RWPE1 (cell line): ENCODE measurements around the gene CALN1.

ENCODE experiments used
- CTCF ChIA-PET: fragments of 350-600 bp; sonication (Branson Sonifier 250); formaldehyde crosslinking; extraction: SDS; loops from one replicate; lab custom pipeline; 2021; lab: Yijun Ruan, JAX
- POLR2A ChIA-PET: fragments of 400-600 bp; formaldehyde crosslinking; extraction: SDS; loops from one replicate; lab custom pipeline; 2020; ENCODE audit warnings: antibody characterized with exemption; ENCODE audit not compliant: low non-redundant PET; lab: Yijun Ruan, JAX
- DNase-seq: peaks from one replicate; pipeline ENCODE4 v3.0.0; 2012; ENCODE audit warnings: low spot score
- H3K27ac ChIP-seq: fragments of 450-650 bp; 2 replicates; pipeline ENCODE4 v1.5.1; 2017
- TF ChIP-seq, protein P1 (sequence below): fragments of 450-650 bp; conservative IDR thresholded peaks from 2 replicates; pipeline ENCODE4 v1.5.1; 2017; ENCODE audit warnings: low read depth, mild to moderate bottlenecking

CALN1 gene

DNA sequence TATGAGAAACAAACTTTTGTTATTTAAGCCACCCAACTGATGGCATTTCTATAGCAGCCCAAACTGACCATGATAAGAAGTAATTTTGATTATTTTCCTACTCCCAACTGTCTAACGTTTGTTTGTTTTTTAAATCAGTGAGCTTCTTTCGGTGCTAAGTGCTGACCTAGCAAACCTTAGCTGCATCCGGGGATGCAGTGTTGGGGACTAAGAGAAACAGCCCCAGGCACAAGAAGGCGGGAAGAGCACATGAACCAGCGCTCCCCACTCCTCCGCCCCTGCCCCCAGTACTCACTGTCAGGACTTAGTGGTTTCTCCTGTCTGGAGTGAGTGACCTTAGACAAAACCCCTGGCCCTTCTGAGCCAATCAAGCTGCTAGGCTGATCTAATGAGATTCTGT is 168.8 kb downstream of the CALN1 start:
- no peak for DNase-seq
- POLR2A ChIA-PET = no interaction called here
- CTCF ChIA-PET = interaction anchor here (0.8 kb wide), 1 partner anchor 18 kb away, joined by 3 read pairs; no protein-coding TSS in a partner anchor
- no peak overlapping the region for H3K27ac ChIP-seq
- TF ChIP-seq, protein P1, sequence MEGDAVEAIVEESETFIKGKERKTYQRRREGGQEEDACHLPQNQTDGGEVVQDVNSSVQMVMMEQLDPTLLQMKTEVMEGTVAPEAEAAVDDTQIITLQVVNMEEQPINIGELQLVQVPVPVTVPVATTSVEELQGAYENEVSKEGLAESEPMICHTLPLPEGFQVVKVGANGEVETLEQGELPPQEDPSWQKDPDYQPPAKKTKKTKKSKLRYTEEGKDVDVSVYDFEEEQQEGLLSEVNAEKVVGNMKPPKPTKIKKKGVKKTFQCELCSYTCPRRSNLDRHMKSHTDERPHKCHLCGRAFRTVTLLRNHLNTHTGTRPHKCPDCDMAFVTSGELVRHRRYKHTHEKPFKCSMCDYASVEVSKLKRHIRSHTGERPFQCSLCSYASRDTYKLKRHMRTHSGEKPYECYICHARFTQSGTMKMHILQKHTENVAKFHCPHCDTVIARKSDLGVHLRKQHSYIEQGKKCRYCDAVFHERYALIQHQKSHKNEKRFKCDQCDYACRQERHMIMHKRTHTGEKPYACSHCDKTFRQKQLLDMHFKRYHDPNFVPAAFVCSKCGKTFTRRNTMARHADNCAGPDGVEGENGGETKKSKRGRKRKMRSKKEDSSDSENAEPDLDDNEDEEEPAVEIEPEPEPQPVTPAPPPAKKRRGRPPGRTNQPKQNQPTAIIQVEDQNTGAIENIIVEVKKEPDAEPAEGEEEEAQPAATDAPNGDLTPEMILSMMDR = no peak

DNA sequence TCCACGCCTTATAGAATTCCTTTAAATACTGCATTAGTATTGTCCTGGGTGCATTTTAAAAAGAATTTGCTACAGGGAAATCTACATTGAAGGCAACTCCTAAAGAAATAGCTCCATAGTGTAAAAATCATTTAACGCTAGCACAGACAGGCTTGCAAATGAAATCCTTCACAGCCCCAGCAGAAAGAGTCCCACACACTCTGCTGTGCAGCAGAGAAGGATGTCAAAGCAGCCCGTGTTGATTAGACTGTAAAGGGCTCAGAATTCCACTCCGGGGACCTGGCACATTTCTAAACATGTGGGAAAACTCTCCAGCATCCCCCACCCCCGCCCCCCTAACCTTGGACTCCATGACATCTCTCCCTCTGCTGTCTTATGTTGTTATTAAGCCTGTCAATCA is 176.8 kb downstream of the CALN1 start:
- ChIA-PET CTCF (no interaction called here), POLR2A (no interaction called here)
- no peak overlapping the region for H3K27ac ChIP-seq
- TF ChIP-seq, protein P1 = no peak
- DNase-seq = no peak

DNA sequence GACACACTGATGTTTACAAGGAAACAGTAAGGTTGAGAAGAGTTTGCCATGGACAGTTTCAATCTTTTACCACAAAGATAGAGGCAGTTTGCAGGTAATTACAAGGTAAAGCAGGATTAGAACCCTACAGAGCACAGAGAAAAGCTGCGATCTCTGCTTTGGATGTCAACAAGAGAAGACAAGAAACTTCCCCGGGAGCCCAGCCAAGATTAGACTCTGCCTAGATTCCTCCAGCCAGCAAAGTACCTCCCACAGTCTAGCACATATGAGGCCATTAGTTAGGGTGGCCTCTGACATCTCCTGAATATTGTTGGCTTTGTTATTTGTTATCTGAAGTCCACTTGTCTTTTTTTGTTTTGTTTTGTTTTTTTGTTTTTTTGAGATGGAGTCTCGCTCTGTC is 178.1 kb downstream of the CALN1 start:
- TF ChIP-seq, protein P1 = no peak
- no peak overlapping the region for H3K27ac ChIP-seq
- POLR2A ChIA-PET = no interaction called here
- CTCF ChIA-PET = no interaction called here
- DNase-seq = no peak

DNA sequence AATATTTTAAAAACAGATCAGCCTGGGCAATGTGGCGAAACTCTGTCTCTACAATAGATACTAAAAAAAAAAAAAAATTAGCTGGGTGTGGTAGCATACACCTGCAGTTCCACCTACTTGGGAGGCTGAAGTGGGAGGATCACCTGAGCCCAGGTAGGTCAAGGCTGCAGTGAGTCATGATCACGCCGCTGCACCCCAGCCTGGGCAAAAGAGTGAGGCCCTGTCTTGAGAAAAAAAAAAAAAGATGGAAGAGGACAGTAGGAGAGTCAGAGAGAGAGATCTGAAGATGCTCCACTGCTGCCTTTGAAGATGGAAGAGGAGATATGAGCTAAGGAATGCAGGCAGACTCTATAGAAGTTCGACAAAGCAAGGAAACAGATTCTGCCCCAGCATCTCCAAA is 181.9 kb downstream of the CALN1 start:
- no peak for DNase-seq
- ChIA-PET CTCF (no interaction called here), POLR2A (no interaction called here)
- TF ChIP-seq, protein P1 = no peak
- H3K27ac ChIP-seq = no peak overlapping the region

GRCh38 chr7:72223351-72223750 is 188.8 kb downstream of the CALN1 start:
- no peak for DNase-seq
- TF ChIP-seq, protein P1 = no peak
- no peak overlapping the region for H3K27ac ChIP-seq
- ChIA-PET POLR2A (no interaction called here), CTCF (no interaction called here)

DNA sequence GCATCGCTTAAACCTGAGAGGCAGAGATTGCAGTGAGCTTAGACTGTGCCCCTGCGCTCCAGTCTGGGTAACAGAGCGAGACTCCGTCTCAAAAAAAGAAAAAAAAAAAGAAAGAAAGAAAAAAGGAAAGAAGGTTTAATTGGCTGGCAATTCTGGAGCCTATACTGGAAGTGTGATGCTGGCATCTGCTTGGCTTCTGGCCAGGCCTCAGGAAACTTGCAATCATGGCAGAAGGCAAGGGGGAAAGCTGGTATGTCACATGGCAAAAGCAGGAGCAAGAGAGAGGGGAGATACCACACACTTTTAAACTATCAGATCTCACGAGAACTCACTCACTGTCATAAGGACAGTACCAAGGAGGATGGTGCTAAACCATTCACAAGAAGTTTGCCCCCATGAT is 190.0 kb downstream of the CALN1 start:
- no peak overlapping the region for H3K27ac ChIP-seq
- DNase-seq = no peak
- ChIA-PET CTCF (no interaction called here), POLR2A (no interaction called here)
- TF ChIP-seq, protein P1 = no peak

DNA sequence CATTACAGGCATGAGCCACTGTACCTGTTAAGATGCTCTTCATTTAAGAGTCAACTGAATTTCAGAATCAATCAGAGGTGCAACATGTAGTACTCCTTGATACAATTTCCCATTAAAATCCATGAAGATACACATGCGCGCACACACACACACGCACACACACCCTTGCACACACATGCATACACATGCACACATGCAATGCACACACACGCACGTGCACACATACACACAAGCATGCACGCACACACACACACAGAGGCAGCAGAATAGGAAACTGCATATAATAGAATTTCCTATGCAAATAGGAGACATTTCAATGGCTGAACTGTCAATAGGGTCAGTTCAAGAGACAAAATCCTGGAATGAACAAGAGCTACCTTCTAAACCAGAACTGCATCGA is 192.6 kb downstream of the CALN1 start:
- DNase-seq = no peak
- POLR2A ChIA-PET = no interaction called here
- no peak overlapping the region for H3K27ac ChIP-seq
- CTCF ChIA-PET = no interaction called here
- TF ChIP-seq, protein P1 = no peak
